Measurements from ENCODE around the gene TRH. TPM values are rescaled to one million over a fixed set of nuclear protein-coding genes. Genes with fewer than 3 reads are reported as not detected.

Gene TRH
- total and polyA plus RNA-seq, 9 of the 15 experiments (the other 6 are each of a cell fraction or from before 2014, with no cell fraction given), result not detected

- H3K27ac ChIP-seq (ENCODE audit: extremely low read depth, low read depth, low read length), result no peak overlapping the region
- peaks cover 10 to 40% of the 10 kb centered on the region in 2 experiments for H3K27me3 ChIP-seq (ENCODE audit: control insufficient read depth in 2 of 2, insufficient read depth in 2 of 2, low read length in 2 of 2)
- in situ Hi-C loops (cut with MboI), result no loop called here
- no peaks in the 10 kb centered on the region for H3K9me1 ChIP-seq (ENCODE audit: control insufficient read depth, insufficient read depth, low read length)
- TF ChIP-seq NFIC (IDR thresholded peaks at IDR 0.05), result no peak
- TF ChIP-seq, protein P1, sequence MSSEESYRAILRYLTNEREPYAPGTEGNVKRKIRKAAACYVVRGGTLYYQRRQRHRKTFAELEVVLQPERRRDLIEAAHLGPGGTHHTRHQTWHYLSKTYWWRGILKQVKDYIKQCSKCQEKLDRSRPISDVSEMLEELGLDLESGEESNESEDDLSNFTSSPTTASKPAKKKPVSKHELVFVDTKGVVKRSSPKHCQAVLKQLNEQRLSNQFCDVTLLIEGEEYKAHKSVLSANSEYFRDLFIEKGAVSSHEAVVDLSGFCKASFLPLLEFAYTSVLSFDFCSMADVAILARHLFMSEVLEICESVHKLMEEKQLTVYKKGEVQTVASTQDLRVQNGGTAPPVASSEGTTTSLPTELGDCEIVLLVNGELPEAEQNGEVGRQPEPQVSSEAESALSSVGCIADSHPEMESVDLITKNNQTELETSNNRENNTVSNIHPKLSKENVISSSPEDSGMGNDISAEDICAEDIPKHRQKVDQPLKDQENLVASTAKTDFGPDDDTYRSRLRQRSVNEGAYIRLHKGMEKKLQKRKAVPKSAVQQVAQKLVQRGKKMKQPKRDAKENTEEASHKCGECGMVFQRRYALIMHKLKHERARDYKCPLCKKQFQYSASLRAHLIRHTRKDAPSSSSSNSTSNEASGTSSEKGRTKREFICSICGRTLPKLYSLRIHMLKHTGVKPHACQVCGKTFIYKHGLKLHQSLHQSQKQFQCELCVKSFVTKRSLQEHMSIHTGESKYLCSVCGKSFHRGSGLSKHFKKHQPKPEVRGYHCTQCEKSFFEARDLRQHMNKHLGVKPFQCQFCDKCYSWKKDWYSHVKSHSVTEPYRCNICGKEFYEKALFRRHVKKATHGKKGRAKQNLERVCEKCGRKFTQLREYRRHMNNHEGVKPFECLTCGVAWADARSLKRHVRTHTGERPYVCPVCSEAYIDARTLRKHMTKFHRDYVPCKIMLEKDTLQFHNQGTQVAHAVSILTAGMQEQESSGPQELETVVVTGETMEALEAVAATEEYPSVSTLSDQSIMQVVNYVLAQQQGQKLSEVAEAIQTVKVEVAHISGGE (CRISPR knock-in tag; IDR thresholded peaks at IDR 0.05), result no peak
- no peak for TF ChIP-seq NFRKB (IDR thresholded peaks at IDR 0.05; ENCODE audit: low read depth)
- TF ChIP-seq RBM25 (IDR thresholded peaks at IDR 0.05; ENCODE audit: low read depth, low read length, severe bottlenecking), result peak; percentile 77
- no peak for TF ChIP-seq HINFP (tag; conservative IDR thresholded peaks at IDR 0.05; ENCODE audit: low read depth)
- no peak for TF ChIP-seq STAT5A (IDR thresholded peaks at IDR 0.05; ENCODE audit: borderline replicate concordance, low read length)
- peak; percentile 61 for TF ChIP-seq ZFP36 (IDR thresholded peaks at IDR 0.05; ENCODE audit: low read depth, low read length, partially characterized antibody)
- no TSS peak for BruUV-seq (replicated peaks)
- FAIRE-seq, result no peak
- CTCF ChIA-PET (ENCODE audit: low intra/inter-chr PET ratio), result no interaction called here
- no peaks in the 10 kb centered on the region for H3K36me3 ChIP-seq (ENCODE audit: control insufficient read depth, insufficient read depth, low read length)
- H3K9me3 ChIP-seq (replicated peaks; ENCODE audit: control insufficient read depth, insufficient read depth, low read depth, low read length), result no peaks in the 10 kb centered on the region
- H2AFZ ChIP-seq (ENCODE audit: low read depth, low read length), result no peak overlapping the region
- H4K20me1 ChIP-seq (replicated peaks; ENCODE audit: control insufficient read depth, insufficient read depth, low read length), result 0 out of 2 replicates have a peak, but pooled peaks cover 3% of the 10 kb centered on the region
- H3K4me3 ChIP-seq, result no peak overlapping the region
- 2% methylated on average over 5 of the region's 5 CpGs for WGBS (ENCODE audit: insufficient coverage, low coverage, missing lambda C conversion rate)
- POLR2A ChIA-PET, result no interaction called here
- no peaks in the 10 kb centered on the region for H3K4me1 ChIP-seq (replicated peaks in 1 of 2; ENCODE audit: control insufficient read depth in 2 of 2, insufficient read depth in 2 of 2, low read length in 2 of 2)
- no peak for DNase-seq (ENCODE audit: extremely low read depth in 1 of 4, low spot score in 3 of 4)
- no peak overlapping the region for H3K9ac ChIP-seq (ENCODE audit: insufficient read depth in 1 of 2, low read depth in 2 of 2, low read length in 2 of 2)
- H3K79me2 ChIP-seq (ENCODE audit: control insufficient read depth, insufficient read depth, low read length), result no peaks in the 10 kb centered on the region
- no peak for ATAC-seq
- intact Hi-C loops (cut with micrococcal nuclease), result no loop called here
- no peak overlapping the region for H3K4me2 ChIP-seq (ENCODE audit: insufficient read depth, low read length)
These were observed 20.5 kb downstream of the TRH start for GRCh38 chr3:129994883-129995559.

All from K562 (cell line).